Mononuclear cell (primary cell): Measurements from ENCODE around the gene SEMA3C. TPM values are rescaled to one million over a fixed set of nuclear protein-coding genes. Genes with fewer than 3 reads are reported as not detected.

Source experiments
- H3K27me3 ChIP-seq: 2 replicates; pipeline ENCODE4 v1.6.0; 2011; ENCODE audit warnings: low read length, control low read depth; ENCODE audit not compliant: insufficient read depth
- H3K4me1 ChIP-seq: 2 replicates; pipeline ENCODE4 v1.5.1; 2011; ENCODE audit warnings: mild to moderate bottlenecking, low read length, control low read depth; ENCODE audit not compliant: insufficient read depth
- H3K4me3 ChIP-seq: 2 replicates; pipeline ENCODE4 v1.5.1; 2011; ENCODE audit warnings: mild to moderate bottlenecking, low read length, moderate library complexity
- H3K9me3 ChIP-seq: 2 replicates; pipeline ENCODE4 v1.5.1; 2011; ENCODE audit warnings: low read depth, mild to moderate bottlenecking, control low read depth, low read length
- total RNA-seq: library from RNA; depleted of rRNA; stranded (reverse); fragments of >200 nt; gene quantifications from one replicate; pipeline ENCODE4 v1.2.3, GENCODE V29; 2012

SEMA3C gene
- total RNA-seq, 1 donor: 9.7 TPM

GRCh38 chr7:80908360-80908797 lies 10.5 kb downstream of the SEMA3C start:
- H3K4me3 ChIP-seq: no peak overlapping the region
- no peaks in the 10 kb centered on the region for H3K4me1 ChIP-seq
- no peaks in the 10 kb centered on the region for H3K27me3 ChIP-seq
- no peaks in the 10 kb centered on the region for H3K9me3 ChIP-seq

- Histone ChIP-seq H3K4me1 (no peaks in the 10 kb centered on the region), H3K9me3 (no peaks in the 10 kb centered on the region), H3K27me3 (no peaks in the 10 kb centered on the region), H3K4me3 (no peak overlapping the region)
Observed at GRCh38 chr7:80907612-80908011, 11.2 kb downstream of the SEMA3C start.

- no peak overlapping the region for H3K4me3 ChIP-seq
- H3K27me3 ChIP-seq: no peaks in the 10 kb centered on the region
- no peaks in the 10 kb centered on the region for H3K9me3 ChIP-seq
Observed at GRCh38 chr7:80907141-80907601, 11.7 kb downstream of the SEMA3C start.

GRCh38 chr7:80905334-80905733 lies 13.5 kb downstream of the SEMA3C start:
- Histone ChIP-seq H3K27me3 (no peaks in the 10 kb centered on the region), H3K9me3 (no peaks in the 10 kb centered on the region), H3K4me1 (no peaks in the 10 kb centered on the region), H3K4me3 (no peak overlapping the region)

More at GRCh38 chr7:80907141-80907601, 11.7 kb downstream of the SEMA3C start:
- no peaks in the 10 kb centered on the region for H3K4me1 ChIP-seq

- H3K27me3 ChIP-seq: no peaks in the 10 kb centered on the region
- no peak overlapping the region for H3K4me3 ChIP-seq
- no peaks in the 10 kb centered on the region for H3K9me3 ChIP-seq
- no peaks in the 10 kb centered on the region for H3K4me1 ChIP-seq
Observed at GRCh38 chr7:80902716-80903308, 16.0 kb downstream of the SEMA3C start.

- Histone ChIP-seq H3K4me3 (no peak overlapping the region), H3K9me3 (no peaks in the 10 kb centered on the region), H3K27me3 (no peaks in the 10 kb centered on the region), H3K4me1 (no peaks in the 10 kb centered on the region)
Observed at GRCh38 chr7:80902019-80902418, 16.8 kb downstream of the SEMA3C start.

GRCh38 chr7:80900583-80901576 lies 18.0 kb downstream of the SEMA3C start:
- Histone ChIP-seq H3K4me1 (no peaks in the 10 kb centered on the region), H3K27me3 (no peaks in the 10 kb centered on the region), H3K4me3 (no peak overlapping the region), H3K9me3 (no peaks in the 10 kb centered on the region)

GRCh38 chr7:80896906-80897598 lies 21.8 kb downstream of the SEMA3C start:
- Histone ChIP-seq H3K27me3 (no peaks in the 10 kb centered on the region), H3K4me3 (no peak overlapping the region), H3K4me1 (no peaks in the 10 kb centered on the region), H3K9me3 (no peaks in the 10 kb centered on the region)

GRCh38 chr7:80895056-80895455 lies 23.8 kb downstream of the SEMA3C start:
- H3K27me3 ChIP-seq: no peaks in the 10 kb centered on the region
- no peak overlapping the region for H3K4me3 ChIP-seq
- no peaks in the 10 kb centered on the region for H3K9me3 ChIP-seq
- H3K4me1 ChIP-seq: no peaks in the 10 kb centered on the region

GRCh38 chr7:80891259-80891544 lies 27.6 kb downstream of the SEMA3C start:
- no peaks in the 10 kb centered on the region for H3K9me3 ChIP-seq

GRCh38 chr7:80890426-80891258 lies 28.2 kb downstream of the SEMA3C start:
- no peaks in the 10 kb centered on the region for H3K9me3 ChIP-seq
- H3K4me1 ChIP-seq: no peaks in the 10 kb centered on the region
- H3K27me3 ChIP-seq: no peaks in the 10 kb centered on the region
- H3K4me3 ChIP-seq: no peak overlapping the region

More at GRCh38 chr7:80891259-80891544, 27.6 kb downstream of the SEMA3C start:
- no peak overlapping the region for H3K4me3 ChIP-seq
- no peaks in the 10 kb centered on the region for H3K27me3 ChIP-seq
- H3K4me1 ChIP-seq: no peaks in the 10 kb centered on the region

- Histone ChIP-seq H3K4me3 (no peak overlapping the region), H3K27me3 (no peaks in the 10 kb centered on the region), H3K4me1 (no peaks in the 10 kb centered on the region), H3K9me3 (no peaks in the 10 kb centered on the region)
Observed at GRCh38 chr7:80889525-80889924, 29.3 kb downstream of the SEMA3C start.

GRCh38 chr7:80885757-80886156 lies 33.1 kb downstream of the SEMA3C start:
- Histone ChIP-seq H3K4me1 (peaks cover 5% of the 10 kb centered on the region), H3K27me3 (no peaks in the 10 kb centered on the region), H3K4me3 (no peak overlapping the region), H3K9me3 (no peaks in the 10 kb centered on the region)

- peaks cover 5% of the 10 kb centered on the region for H3K4me1 ChIP-seq
- no peaks in the 10 kb centered on the region for H3K27me3 ChIP-seq
Observed at GRCh38 chr7:80884511-80885195, 34.2 kb downstream of the SEMA3C start.

More at GRCh38 chr7:80884511-80885195, 34.2 kb downstream of the SEMA3C start:
- no peaks in the 10 kb centered on the region for H3K9me3 ChIP-seq
- H3K4me3 ChIP-seq: no peak overlapping the region
